Measurements from ENCODE around the gene MTCL1.

MTCL1 gene

GRCh38 chr18:8794934-8795280 is 89.6 kb downstream of the MTCL1 start:
- no peak overlapping the region for H3K4me2 ChIP-seq

DNA sequence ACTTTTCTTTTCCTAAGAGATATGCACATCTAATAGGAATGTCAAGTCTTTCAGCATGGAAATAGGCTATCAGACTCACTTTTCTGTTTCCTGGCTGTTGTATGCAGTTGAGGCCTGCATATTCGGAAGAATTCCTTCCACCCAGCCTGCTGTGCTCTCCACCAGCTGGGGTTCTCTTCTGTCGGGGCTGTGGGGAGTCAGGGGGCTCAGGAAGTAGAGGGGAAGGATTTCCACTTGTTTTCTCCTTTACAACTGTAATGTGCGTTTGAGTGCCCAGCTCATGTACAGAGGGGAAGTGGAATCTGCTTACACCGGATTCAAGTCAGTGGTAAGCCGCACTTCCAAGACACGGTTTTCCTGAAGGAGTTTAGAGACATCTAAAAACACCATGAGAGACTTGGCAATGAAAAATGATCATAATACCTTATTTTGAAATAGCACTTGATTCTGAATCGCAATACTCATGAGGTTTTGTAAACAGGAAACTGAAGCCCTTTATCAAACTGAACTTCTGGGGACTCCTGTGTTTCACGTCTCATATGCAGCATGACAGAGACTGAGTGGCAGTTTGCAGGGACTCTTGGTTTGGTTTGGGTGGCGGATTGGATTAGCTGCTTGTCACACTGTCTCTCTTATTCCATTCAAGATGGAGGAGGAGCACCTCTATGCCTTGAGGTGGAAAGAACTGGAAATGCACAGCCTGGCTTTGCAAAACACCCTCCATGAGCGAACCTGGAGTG is 90.4 kb downstream of the MTCL1 start:
- Histone ChIP-seq H4K20me1 (ENCODE audit: insufficient read depth) (no peaks in the 10 kb centered on the region), H3K9ac (no peak overlapping the region), H3K4me2 (no peak overlapping the region), H3K27ac (no peak overlapping the region), H2AFZ (ENCODE audit: low read depth) (no peak overlapping the region), H3K4me1 (ENCODE audit: low read depth, poor library complexity, severe bottlenecking) (no peaks in the 10 kb centered on the region), H3K27me3 (ENCODE audit: insufficient read depth, low read depth) (no peaks in the 10 kb centered on the region), H3K79me2 (ENCODE audit: insufficient read depth, low read depth) (no peaks in the 10 kb centered on the region), H3K36me3 (ENCODE audit: insufficient read depth) (no peaks in the 10 kb centered on the region), H3K4me3 (IDR thresholded peaks at IDR 0.05; ENCODE audit: insufficient read depth, low read depth, low read length) (no peak overlapping the region)
- no peak for TF ChIP-seq CTCF (conservative IDR thresholded peaks at IDR 0.05; ENCODE audit: low read depth, low read length)

More at GRCh38 chr18:8794934-8795280, 89.6 kb downstream of the MTCL1 start:
- no peak for TF ChIP-seq CTCF (conservative IDR thresholded peaks at IDR 0.05; ENCODE audit: low read depth, low read length)
- no peak overlapping the region for H3K9ac ChIP-seq
- no peaks in the 10 kb centered on the region for H3K27me3 ChIP-seq (ENCODE audit: insufficient read depth, low read depth)
- no peaks in the 10 kb centered on the region for H3K79me2 ChIP-seq (ENCODE audit: insufficient read depth, low read depth)
- H4K20me1 ChIP-seq (ENCODE audit: insufficient read depth) = no peaks in the 10 kb centered on the region
- H3K4me3 ChIP-seq (IDR thresholded peaks at IDR 0.05; ENCODE audit: insufficient read depth, low read depth, low read length) = no peak overlapping the region
- no peaks in the 10 kb centered on the region for H3K4me1 ChIP-seq (ENCODE audit: low read depth, poor library complexity, severe bottlenecking)
- no peak overlapping the region for H2AFZ ChIP-seq (ENCODE audit: low read depth)
- H3K36me3 ChIP-seq (ENCODE audit: insufficient read depth) = no peaks in the 10 kb centered on the region
- no peak overlapping the region for H3K27ac ChIP-seq

DNA sequence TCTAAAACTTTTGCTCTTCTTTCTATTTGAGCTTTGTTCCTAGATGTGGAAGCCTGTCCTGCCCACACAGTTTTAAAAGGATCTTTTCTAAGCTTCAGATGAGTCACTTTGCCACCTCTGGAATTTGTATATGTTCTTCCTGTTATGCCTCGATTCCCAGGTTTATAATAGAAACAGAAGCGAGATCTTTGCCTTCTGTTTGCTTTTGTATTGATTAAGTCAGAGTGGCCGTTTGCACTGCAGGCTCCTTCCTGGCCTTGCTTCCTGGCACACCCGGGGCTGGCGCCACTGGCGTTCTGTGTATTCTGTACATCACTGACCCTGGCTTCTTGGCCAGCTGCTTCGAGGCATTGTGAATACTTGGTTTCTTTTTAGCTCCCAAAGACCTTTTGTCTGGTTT is 91.8 kb downstream of the MTCL1 start:
- Histone ChIP-seq H3K4me3 (IDR thresholded peaks at IDR 0.05; ENCODE audit: insufficient read depth, low read depth, low read length) (no peak overlapping the region), H3K9ac (no peak overlapping the region), H3K4me1 (ENCODE audit: low read depth, poor library complexity, severe bottlenecking) (no peaks in the 10 kb centered on the region), H2AFZ (ENCODE audit: low read depth) (no peak overlapping the region), H3K79me2 (ENCODE audit: insufficient read depth, low read depth) (no peaks in the 10 kb centered on the region), H3K27ac (no peak overlapping the region), H4K20me1 (ENCODE audit: insufficient read depth) (no peaks in the 10 kb centered on the region), H3K4me2 (no peak overlapping the region), H3K27me3 (ENCODE audit: insufficient read depth, low read depth) (no peaks in the 10 kb centered on the region), H3K36me3 (ENCODE audit: insufficient read depth) (no peaks in the 10 kb centered on the region)
- no peak for TF ChIP-seq CTCF (conservative IDR thresholded peaks at IDR 0.05; ENCODE audit: low read depth, low read length)

DNA sequence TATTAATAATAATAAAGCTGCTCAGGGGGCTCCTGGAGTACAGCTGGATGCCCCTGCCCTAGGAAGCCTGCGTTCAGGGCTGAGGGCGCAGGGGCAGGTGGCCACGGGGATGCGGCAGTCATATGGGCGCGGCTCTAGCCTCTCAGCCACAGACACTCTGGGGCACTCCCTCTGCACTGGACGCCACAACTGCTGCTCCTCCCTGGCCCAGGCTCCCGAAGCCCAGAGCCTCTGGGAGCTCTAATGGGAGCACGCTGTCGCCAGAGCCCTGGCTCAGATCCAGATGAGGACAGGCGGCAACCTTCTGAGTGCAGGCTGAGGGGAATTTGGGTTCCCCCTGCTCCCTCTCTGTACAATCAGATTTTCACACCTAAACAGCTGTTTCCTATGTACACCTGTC is 93.6 kb downstream of the MTCL1 start:
- H3K27ac ChIP-seq = no peak overlapping the region
- no peak for TF ChIP-seq CTCF (conservative IDR thresholded peaks at IDR 0.05; ENCODE audit: low read depth, low read length)
- H3K9ac ChIP-seq = no peak overlapping the region
- H3K4me3 ChIP-seq (IDR thresholded peaks at IDR 0.05; ENCODE audit: insufficient read depth, low read depth, low read length) = no peak overlapping the region
- H2AFZ ChIP-seq (ENCODE audit: low read depth) = no peak overlapping the region
- no peaks in the 10 kb centered on the region for H3K79me2 ChIP-seq (ENCODE audit: insufficient read depth, low read depth)
- H3K36me3 ChIP-seq (ENCODE audit: insufficient read depth) = no peaks in the 10 kb centered on the region
- no peaks in the 10 kb centered on the region for H3K27me3 ChIP-seq (ENCODE audit: insufficient read depth, low read depth)
- no peaks in the 10 kb centered on the region for H4K20me1 ChIP-seq (ENCODE audit: insufficient read depth)
- no peak overlapping the region for H3K4me2 ChIP-seq
- no peaks in the 10 kb centered on the region for H3K4me1 ChIP-seq (ENCODE audit: low read depth, poor library complexity, severe bottlenecking)

Data from KMS-11 (cell line).